Heart right ventricle (tissue), 16 donors: ENCODE results near the gene MORC4. TPM values are rescaled to one million over a fixed set of nuclear protein-coding genes. Genes with fewer than 3 reads are reported as not detected.

Experiments used
- ATAC-seq, 8 donors: fragments of 200-7000 bp; cut with Tn5 transposase; one replicate each; pipeline ENCODE4 v1.9.1; 2020; ENCODE audit warnings: mild to moderate bottlenecking in 8 of 8, moderate library complexity in 8 of 8, moderate number of reproducible peaks in 1 of 8
- DNase-seq, 2 donors: peaks; one replicate each; pipeline ENCODE4 v3.0.0-alpha.2; 2020
- H3K27ac ChIP-seq, 10 donors: fragments of 200-600 bp; sonication (generic) in 2 of 10; one replicate each; pipeline versions ENCODE4 v1.5.0 to v1.8.0; 2020 to 2022; ENCODE audit warnings: mild to moderate bottlenecking in 3 of 10
- H3K27me3 ChIP-seq, 7 donors: fragments of 200-600 bp; one replicate each; pipeline ENCODE4 v1.8.0; 2021 to 2022; ENCODE audit warnings: mild to moderate bottlenecking in 2 of 7
- H3K36me3 ChIP-seq, 9 donors: fragments of 200-600 bp; sonication (generic) in 1 of 9; one replicate each; pipeline versions ENCODE4 v1.5.0 to v1.8.0; 2020 to 2022; ENCODE audit warnings: mild to moderate bottlenecking in 2 of 9
- H3K4me1 ChIP-seq, 9 donors: fragments of 200-600 bp; sonication (generic) in 1 of 9; one replicate each; pipeline versions ENCODE4 v1.5.0 to v1.8.0; 2020 to 2022; ENCODE audit warnings: mild to moderate bottlenecking in 4 of 9
- H3K4me3 ChIP-seq, 10 donors: fragments of 200-600 bp; sonication (generic) in 2 of 10; one replicate each; pipeline versions ENCODE4 v1.5.0 to v1.8.0; 2020 to 2022; ENCODE audit warnings: mild to moderate bottlenecking in 7 of 10, moderate library complexity in 2 of 10
- H3K9me3 ChIP-seq, 11 donors: fragments of 200-600 bp in 10 of 11; sonication (generic) in 2 of 11; one replicate each; pipeline versions ENCODE4 v1.5.0 to v1.8.0; 2013 to 2022; ENCODE audit warnings: mild to moderate bottlenecking in 2 of 11, control low read depth in 1 of 11, moderate library complexity in 1 of 11
- CTCF ChIP-seq, 9 donors: fragments of 200-600 bp; sonication (generic) in 2 of 9; IDR thresholded peaks; one replicate each; pipeline versions ENCODE4 v1.5.0 to v1.8.0; 2021 to 2022; ENCODE audit warnings: antibody characterized with exemption in 9 of 9, mild to moderate bottlenecking in 5 of 9, moderate library complexity in 1 of 9
- WGBS, 2 donors: extraction: QIAGEN DNeasy Blood & Tissue Kit; methylation state at CpG; one replicate each; pipeline ENCODE4 v1.1.7; 2013; ENCODE audit warnings: inconsistent platforms in 1 of 2; 5-methylcytosine and 5-hydroxymethylcytosine counted together
- intact Hi-C, 10 donors: fragments of 100-400 bp; cut with DNase I; formaldehyde crosslinking; loops; one replicate each; pipeline versions ENCODE4 v1.11.1 to v1.14.2; 2022
- polyA plus RNA-seq, 2 donors: library from polyadenylated mRNA; stranded (reverse); fragments of 200-250 nt; gene quantifications; one replicate each; pipeline ENCODE4 v1.2.3, GENCODE V29; 2013
- total RNA-seq, 10 donors: library from RNA; stranded (reverse); fragmentation: NEBNext Ultra II Directional in 3 of 10; extraction: Animal tissue kit (Norgen Biotek cat#: 25700) in 3 of 10; gene quantifications; one replicate each; pipeline versions ENCODE4 v1.2.1 to v1.2.4, GENCODE V29; 2021 to 2023
- donor health status: Arrhythmogenic right ventricular cardiomyopathy.
- donor health status: ischemic (EF 13 %, LVEDD 7.1; RV severe dilation, severe dysfunction).
- donor health status: healthy with polysubstance abuse.
- donor health status: DM: no; HTN: yes; CAD: no.
- donor health status: DM: no; HTN: no; CAD: no.
- donor health status: ischemic (EF 25% LVEDD 6.9; RV normal size, moderate dysfunction).
- donor health status: ischemic (EF 25% LVEDD 5.7; RV mildly dilated, moderate dysfunction).
- donor health status: healthy.
- donor health status: DM: yes; HTN: yes; CAD: no.
- donor health status: Ischemic cardiomyopathy.
- donor health status: ischemic (EF 35%, LVEDD 5.7; RV mildly dilated, moderate dysfunction).
- donor health status: nonischemic (EF 11% LVEDD 7.7; RV severe dilation, severe dysfunction).
- donor health status: DM: yes; HTN: yes; CAD: no.
- donor health status: PGD.
- donor health status: ischemic (EF 29% LVEDD 5.4; RV normal size, mild dysfunction).
- donor health status: nonischemic (EF 23%, LVEDD 6.1; RV moderate dilation, normal function).

MORC4 gene
- total and polyA plus RNA-seq, 12 donors: 2.2 to 3.5 (median 2.7) TPM

GRCh38 chrX:106891762-106892460 is 108.1 kb downstream of the MORC4 start:
- Histone ChIP-seq H3K4me3 (no peak overlapping the region), H3K27ac (no peak overlapping the region), H3K4me1 (peaks cover 0 to 5% (median 0%) of the 10 kb centered on the region in 9 donors), H3K36me3 (no peaks in the 10 kb centered on the region), H3K9me3 (no peaks in the 10 kb centered on the region), H3K27me3 (peaks cover 0 to 66% (median 0%) of the 10 kb centered on the region in 7 donors)
- no peak for TF ChIP-seq CTCF (IDR thresholded peaks at IDR 0.05)
- no peak for ATAC-seq
- WGBS, 2 donors: 65 to 85% methylated on average over 7 of the region's 7 CpGs
- intact Hi-C loops: loop anchor here in 2 of 10 donors (5.0 to 10.0 kb wide), 2 partner anchors 810 to 1003 kb away; no protein-coding TSS in a partner anchor
- no peak for DNase-seq

Other genes starting within 250 kb of the MORC4 start
- 1 to 10 TPM in 9 of 10 donors, under 1 TPM in 1; 0.87 to 3.4 (median 2.3) TPM for gene TBC1D8B, start 197.5 kb downstream of the MORC4 start, total RNA-seq
- 1 to 10 TPM; 1.2 to 1.8 TPM for gene TBC1D8B, start 197.5 kb downstream of the MORC4 start, polyA plus RNA-seq
- not detected for gene RIPPLY1, start 96.9 kb downstream of the MORC4 start, total RNA-seq
- gene RIPPLY1, start 96.9 kb downstream of the MORC4 start, polyA plus RNA-seq: under 1 TPM in 1 of 2 donors, not detected in 1; 0.07 TPM
- not detected for gene CLDN2, start 79.8 kb downstream of the MORC4 start, total RNA-seq
- gene CLDN2, start 79.8 kb downstream of the MORC4 start, polyA plus RNA-seq: under 1 TPM in 1 of 2 donors, not detected in 1; 0.03 TPM
- 10 to 100 TPM in 9 of 10 donors, 1 to 10 TPM in 1; 9.9 to 18.9 (median 14.4) TPM for gene RBM41, start 118.6 kb upstream of the MORC4 start, total RNA-seq
- 1 to 10 TPM; 3.0 to 4.4 TPM for gene RBM41, start 118.6 kb upstream of the MORC4 start, polyA plus RNA-seq
- gene NUP62CL, start 206.2 kb upstream of the MORC4 start, total RNA-seq: 1 to 10 TPM in 5 of 10 donors, under 1 TPM in 4, not detected in 1; 0.23 to 2.8 (median 1.1) TPM
- gene NUP62CL, start 206.2 kb upstream of the MORC4 start, polyA plus RNA-seq: under 1 TPM; 0.51 to 0.55 TPM
- not detected for gene DNAAF6, start 206.4 kb upstream of the MORC4 start, total RNA-seq
- not detected for gene DNAAF6, start 206.4 kb upstream of the MORC4 start, polyA plus RNA-seq